ENCODE measurements around the gene RSL1D1.
"Not testable (repeated sequence)": the region's sequence is repeated elsewhere in the genome, so short reads cannot be mapped to it uniquely, and the experiment has no call there.

Gene RSL1D1

GRCh38 chr16:11816123-11816522, 35.2 kb downstream of the RSL1D1 start:
- no peak for TF ChIP-seq CTCF (IDR thresholded peaks at IDR 0.05; ENCODE audit: poor library complexity, severe bottlenecking)
- no peaks in the 10 kb centered on the region for H3K4me1 ChIP-seq (ENCODE audit: insufficient read depth, poor library complexity, severe bottlenecking)
- H3K9me3 ChIP-seq (ENCODE audit: severe bottlenecking) = no peaks in the 10 kb centered on the region
- DNase-seq (ENCODE audit: low spot score) (no peak), ATAC-seq (ENCODE audit: low read depth) (no peak)
- H3K4me3 ChIP-seq (ENCODE audit: severe bottlenecking) = no peak overlapping the region
- H3K27ac ChIP-seq (ENCODE audit: poor library complexity, severe bottlenecking) = no peak overlapping the region
- H3K27me3 ChIP-seq (ENCODE audit: insufficient read depth, poor library complexity, severe bottlenecking) = no peaks in the 10 kb centered on the region
- no peaks in the 10 kb centered on the region for H3K36me3 ChIP-seq (ENCODE audit: low read depth)

GRCh38 chr16:11814800-11815199, 36.5 kb downstream of the RSL1D1 start:
- not testable (repeated sequence) for H3K9me3 ChIP-seq (ENCODE audit: severe bottlenecking); H3K36me3 ChIP-seq (ENCODE audit: low read depth); H3K4me3 ChIP-seq (ENCODE audit: severe bottlenecking); DNase-seq (ENCODE audit: low spot score); H3K27ac ChIP-seq (ENCODE audit: poor library complexity, severe bottlenecking); ATAC-seq (ENCODE audit: low read depth); H3K27me3 ChIP-seq (ENCODE audit: insufficient read depth, poor library complexity, severe bottlenecking); H3K4me1 ChIP-seq (ENCODE audit: insufficient read depth, poor library complexity, severe bottlenecking)

GRCh38 chr16:11806721-11807120, 44.6 kb downstream of the RSL1D1 start:
- ATAC-seq (ENCODE audit: low read depth) = peak; percentile 30; the same call in 2 of the 3 replicates
- H3K27ac ChIP-seq (ENCODE audit: poor library complexity, severe bottlenecking) = no peak overlapping the region
- no peaks in the 10 kb centered on the region for H3K27me3 ChIP-seq (ENCODE audit: insufficient read depth, poor library complexity, severe bottlenecking)
- DNase-seq (ENCODE audit: low spot score) = no peak
- H3K4me1 ChIP-seq (ENCODE audit: insufficient read depth, poor library complexity, severe bottlenecking) = peaks cover 13% of the 10 kb centered on the region
- no peaks in the 10 kb centered on the region for H3K36me3 ChIP-seq (ENCODE audit: low read depth)
- no peak for TF ChIP-seq CTCF (IDR thresholded peaks at IDR 0.05; ENCODE audit: poor library complexity, severe bottlenecking)
- no peak overlapping the region for H3K4me3 ChIP-seq (ENCODE audit: severe bottlenecking)
- no peaks in the 10 kb centered on the region for H3K9me3 ChIP-seq (ENCODE audit: severe bottlenecking)

- Histone ChIP-seq H3K27ac (ENCODE audit: poor library complexity, severe bottlenecking) (no peak overlapping the region), H3K4me3 (ENCODE audit: severe bottlenecking) (no peak overlapping the region), H3K27me3 (ENCODE audit: insufficient read depth, poor library complexity, severe bottlenecking) (no peaks in the 10 kb centered on the region), H3K4me1 (ENCODE audit: insufficient read depth, poor library complexity, severe bottlenecking) (peaks cover 21% of the 10 kb centered on the region), H3K9me3 (ENCODE audit: severe bottlenecking) (no peaks in the 10 kb centered on the region), H3K36me3 (ENCODE audit: low read depth) (no peaks in the 10 kb centered on the region)
- no peak for TF ChIP-seq CTCF (IDR thresholded peaks at IDR 0.05; ENCODE audit: poor library complexity, severe bottlenecking)
- ATAC-seq (ENCODE audit: low read depth) (no peak), DNase-seq (ENCODE audit: low spot score) (no peak)
These were observed 45.8 kb downstream of the RSL1D1 start for GRCh38 chr16:11805556-11805955.

- Histone ChIP-seq H3K36me3 (ENCODE audit: low read depth) (no peaks in the 10 kb centered on the region), H3K4me1 (ENCODE audit: insufficient read depth, poor library complexity, severe bottlenecking) (peaks cover 12% of the 10 kb centered on the region), H3K9me3 (ENCODE audit: severe bottlenecking) (no peaks in the 10 kb centered on the region), H3K27me3 (ENCODE audit: insufficient read depth, poor library complexity, severe bottlenecking) (no peaks in the 10 kb centered on the region), H3K4me3 (ENCODE audit: severe bottlenecking) (no peak overlapping the region), H3K27ac (ENCODE audit: poor library complexity, severe bottlenecking) (peak overlapping the region; percentile 86)
- ATAC-seq (ENCODE audit: low read depth) = peak; percentile 58
- no peak for TF ChIP-seq CTCF (IDR thresholded peaks at IDR 0.05; ENCODE audit: poor library complexity, severe bottlenecking)
- no peak for DNase-seq (ENCODE audit: low spot score)
These were observed 49.8 kb downstream of the RSL1D1 start for GRCh38 chr16:11801481-11802021.

Data from RWPE2 (cell line).